Amygdala (tissue), 56 donors: Measurements from ENCODE around the gene ZNF468.
"Not testable (repeated sequence)": the region's sequence is repeated elsewhere in the genome, so short reads cannot be mapped to it uniquely, and the experiment has no call there.

Experiments
- DNase-seq, 56 donors: peaks; one replicate each; lab custom pipeline; 2025; lab: John Stamatoyannopoulos, UW

ZNF468 gene

GRCh38 chr19:52857378-52858191 is at the start of gene ZNF468:
ZNF468 (minus strand) TSS chr19:52857619; CDS start chr19:52854272, 3,347 bp downstream.
- DNase-seq: peak in 53 of 56 donors; percentile 11 to 84 (median 57)

DNA sequence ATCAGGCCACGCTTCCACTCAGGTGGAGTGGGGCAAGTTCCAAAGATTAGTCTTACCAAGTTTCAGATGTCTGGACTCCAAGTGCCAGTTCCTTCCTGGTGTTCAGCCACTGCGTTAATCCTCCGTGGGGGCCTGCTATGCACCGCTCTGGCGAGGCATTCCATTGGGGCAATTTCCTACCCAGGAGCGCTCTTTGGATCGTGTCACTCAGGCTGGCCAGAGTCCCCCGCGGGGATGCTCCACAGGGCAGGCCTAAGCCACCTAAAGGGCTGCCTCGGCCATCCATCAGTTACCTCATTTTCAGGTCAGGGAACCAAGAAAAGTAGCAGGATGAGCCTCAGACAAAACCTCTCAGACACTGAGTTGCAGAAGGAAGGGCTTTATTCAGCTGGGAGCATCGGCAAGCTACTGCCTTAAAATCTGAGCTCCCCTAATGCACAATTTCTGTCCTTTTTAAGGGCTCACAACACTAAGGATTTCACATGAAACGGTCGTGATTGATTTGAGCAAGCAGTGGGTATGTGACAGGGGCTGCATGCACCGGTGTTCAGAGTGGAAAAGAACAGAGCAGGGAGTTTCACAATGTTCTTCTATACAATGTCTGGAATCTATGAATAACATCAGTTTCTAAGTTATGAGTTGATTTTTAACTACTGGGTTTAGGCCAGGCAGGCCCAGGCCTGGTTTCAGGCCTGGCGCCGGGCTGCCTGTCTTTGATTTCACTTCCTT is 46.8 kb upstream of the ZNF468 start:
- not testable (repeated sequence) for DNase-seq

DNA sequence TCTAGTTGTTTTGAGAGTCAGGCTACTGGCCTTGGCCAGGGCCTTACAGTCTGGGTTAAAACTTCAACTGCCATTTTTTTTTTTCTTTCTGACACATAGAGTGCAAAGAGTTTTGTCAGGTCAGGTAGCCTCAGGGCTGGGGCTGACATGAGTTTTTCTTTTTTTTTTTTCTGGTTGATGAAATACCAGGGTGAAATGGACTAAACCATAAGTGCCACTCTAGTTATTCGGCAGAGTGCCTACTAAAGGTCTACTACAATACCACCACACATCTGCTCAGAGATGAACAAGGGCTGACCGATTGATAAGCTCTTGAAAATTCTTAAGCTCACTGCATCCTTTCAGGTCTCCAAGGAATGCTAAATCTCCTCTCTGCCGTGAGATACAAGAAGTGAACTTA is 44.4 kb upstream of the ZNF468 start:
- no peak for DNase-seq

- DNase-seq: not testable (repeated sequence)
Measured at GRCh38 chr19:52898596-52898995, 41.2 kb upstream of the ZNF468 start.

DNA sequence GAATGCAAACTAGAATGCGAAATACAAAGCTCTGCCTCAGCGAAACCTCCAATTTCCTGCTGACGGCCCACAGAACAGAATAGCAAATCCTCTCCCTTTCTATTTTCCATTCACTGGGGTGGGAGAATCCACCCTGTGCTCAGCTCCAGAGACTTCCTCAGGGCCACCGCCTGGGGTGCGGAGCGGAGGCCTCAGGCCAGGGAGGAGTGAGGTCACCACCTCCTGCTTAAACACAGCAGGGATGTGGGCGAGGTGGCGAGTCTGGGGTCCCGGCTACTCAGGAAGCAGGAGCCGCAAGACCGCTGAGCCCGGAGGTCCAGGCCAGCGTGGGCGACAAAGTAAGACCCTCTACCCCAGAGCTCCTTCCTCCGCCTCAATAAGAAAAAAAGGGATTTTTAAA is 40.7 kb upstream of the ZNF468 start:
- peak in 13 of 56 donors; percentile 1 to 29 (median 14) for DNase-seq

DNA sequence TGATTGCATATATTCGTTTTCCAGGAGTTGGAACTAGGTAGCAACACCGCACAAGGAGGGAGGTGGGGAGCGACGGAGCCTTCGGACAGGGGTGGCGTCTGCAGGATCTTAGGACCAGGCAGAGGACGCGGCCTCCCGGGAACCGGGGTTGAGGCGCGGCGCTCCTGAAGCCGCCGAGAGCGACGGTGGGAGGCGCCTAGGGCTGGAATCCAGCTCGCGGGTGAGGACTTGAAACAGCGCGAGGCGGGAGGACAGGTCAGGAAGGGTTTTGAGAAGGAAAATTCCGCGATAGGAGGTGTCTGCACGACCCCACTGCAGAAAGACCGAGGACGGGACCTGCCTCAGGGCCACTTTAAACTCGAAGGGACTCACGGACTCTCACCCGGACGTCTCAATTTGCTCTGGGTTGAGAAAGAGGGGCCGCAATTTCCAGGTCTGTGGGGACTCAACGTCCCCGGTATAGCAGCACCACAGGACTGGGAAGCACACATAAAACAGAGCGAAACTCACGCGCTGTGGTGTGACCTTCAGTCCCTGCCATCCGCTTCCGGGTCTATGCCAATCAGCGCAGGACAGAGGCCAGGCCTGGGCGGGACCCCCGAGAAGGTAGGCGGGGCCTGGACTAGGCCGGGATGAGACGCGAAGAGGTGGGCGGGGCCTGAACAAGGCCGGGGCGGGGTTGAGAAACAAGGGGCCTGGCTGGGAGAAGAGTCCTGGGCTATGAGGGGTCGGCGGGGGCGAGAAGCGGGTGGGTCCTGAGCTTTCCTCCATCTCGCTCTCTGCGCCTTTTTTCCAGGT is 39.9 kb upstream of the ZNF468 start, which contains the start of gene ZNF320:
Gene ZNF320, minus strand, starts transcription at position 498 of the 798 bp plus-strand sequence. CDS start 7,380 bp downstream, outside the sequence.
- DNase-seq: peak; percentile 45 to 97 (median 91)

GRCh38 chr19:52896431-52897137 is 39.2 kb upstream of the ZNF468 start:
- DNase-seq: peak in 11 of 56 donors; percentile 2 to 21 (median 16)

- no peak for DNase-seq
Measured at GRCh38 chr19:52891336-52891735, 33.9 kb upstream of the ZNF468 start.

DNA sequence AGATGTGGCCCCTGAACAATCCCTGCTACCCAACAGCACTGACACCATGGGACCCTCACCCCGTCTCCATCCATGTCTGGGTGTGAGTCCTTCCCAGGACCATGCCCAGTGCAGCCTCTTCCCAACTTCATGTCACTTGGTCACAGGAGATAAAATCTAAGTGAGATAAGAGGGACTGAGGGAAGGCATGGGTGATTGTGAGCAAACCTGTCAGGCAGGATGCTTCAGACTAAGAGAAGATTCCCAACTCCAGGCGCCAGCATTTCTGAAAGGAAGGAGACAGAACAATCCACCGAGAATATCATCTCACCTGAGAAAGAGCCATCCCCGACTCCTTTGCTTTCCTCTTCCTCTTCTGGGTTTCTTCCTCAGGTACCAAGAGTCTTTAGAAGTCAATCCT is 32.5 kb upstream of the ZNF468 start:
- DNase-seq: no peak

GRCh38 chr19:52889076-52889475 is 31.7 kb upstream of the ZNF468 start:
- no peak for DNase-seq

- DNase-seq: no peak
Measured at GRCh38 chr19:52880895-52881389, 23.5 kb upstream of the ZNF468 start.

- not testable (repeated sequence) for DNase-seq
Measured at GRCh38 chr19:52872996-52873395, 15.6 kb upstream of the ZNF468 start.

DNA sequence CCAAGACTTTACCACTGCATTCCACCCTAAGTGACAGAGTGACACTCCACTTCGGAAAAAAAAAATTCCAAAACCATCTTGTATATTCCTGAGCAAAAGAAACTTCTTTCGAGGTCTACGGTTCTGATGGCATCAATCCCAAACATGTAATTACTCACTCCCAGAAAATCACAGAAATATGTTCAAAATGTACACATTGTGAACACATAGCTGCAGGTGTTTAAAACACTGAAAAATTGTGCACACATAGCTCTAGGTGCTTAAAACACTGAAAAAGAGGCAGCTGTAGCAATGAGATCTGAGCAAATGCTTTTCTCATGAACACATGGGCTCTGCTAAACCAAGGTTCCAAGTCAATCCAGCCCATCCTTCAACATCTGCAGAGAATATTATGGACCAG is 14.0 kb upstream of the ZNF468 start:
- DNase-seq: no peak

- DNase-seq: not testable (repeated sequence)
Measured at GRCh38 chr19:52868031-52868430, 10.6 kb upstream of the ZNF468 start.

GRCh38 chr19:52856540-52857377 is 660 bp downstream of the ZNF468 start:
- peak in 3 of 56 donors; percentile 0 to 13 (median 3) for DNase-seq

GRCh38 chr19:52847352-52847751 is 10.1 kb downstream of the ZNF468 start:
- not testable (repeated sequence) for DNase-seq

GRCh38 chr19:52840825-52841465 is 16.5 kb downstream of the ZNF468 start:
- not testable (repeated sequence) for DNase-seq

DNA sequence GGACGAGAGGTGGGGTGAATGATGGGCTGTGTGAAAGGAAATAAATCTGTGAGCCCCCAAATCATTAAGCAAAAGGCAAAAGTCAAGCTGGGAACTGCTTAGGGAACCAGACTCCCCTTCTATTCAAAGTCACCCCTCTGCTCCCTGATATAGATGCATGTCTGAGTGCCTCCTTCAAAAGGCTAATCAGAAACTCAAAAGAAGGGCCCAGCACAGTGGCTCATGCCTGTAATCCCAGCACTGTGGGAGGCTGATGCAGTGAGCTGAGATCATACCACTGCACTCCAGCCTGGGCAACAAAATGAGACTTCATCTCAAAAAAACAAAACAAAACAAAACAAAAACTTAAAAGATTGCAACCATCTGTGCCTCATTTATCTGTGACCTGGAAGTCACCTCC is 23.1 kb downstream of the ZNF468 start:
- DNase-seq: not testable (repeated sequence)
